Nucleus accumbens (tissue), 56 donors: Measurements from ENCODE around the gene ALG9.
"Not testable (repeated sequence)": the region's sequence is repeated elsewhere in the genome, so short reads cannot be mapped to it uniquely, and the experiment has no call there.

Experiments used
- DNase-seq, 56 donors: peaks; one replicate each; lab custom pipeline; 2025; lab: John Stamatoyannopoulos, UW

Gene ALG9

DNA sequence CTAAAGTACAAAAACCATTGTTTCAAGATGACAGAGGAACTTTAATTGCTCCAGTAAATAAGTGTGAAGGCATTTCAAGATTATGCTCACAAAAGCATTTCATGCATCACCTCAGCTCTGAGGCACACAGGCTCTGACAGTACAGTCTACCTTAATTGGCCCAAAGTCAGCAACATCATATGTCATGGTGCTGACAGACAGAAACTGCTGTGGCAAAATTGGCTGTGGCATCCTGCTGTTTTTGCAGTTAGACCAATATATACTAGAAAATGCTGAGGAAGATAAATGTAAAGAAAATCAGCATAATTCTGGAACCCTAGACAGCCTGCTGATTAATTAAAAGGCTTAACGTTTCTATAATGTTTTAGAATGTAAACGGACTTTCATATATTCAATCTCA lies 70.2 kb downstream of the ALG9 start:
- no peak for DNase-seq

DNA sequence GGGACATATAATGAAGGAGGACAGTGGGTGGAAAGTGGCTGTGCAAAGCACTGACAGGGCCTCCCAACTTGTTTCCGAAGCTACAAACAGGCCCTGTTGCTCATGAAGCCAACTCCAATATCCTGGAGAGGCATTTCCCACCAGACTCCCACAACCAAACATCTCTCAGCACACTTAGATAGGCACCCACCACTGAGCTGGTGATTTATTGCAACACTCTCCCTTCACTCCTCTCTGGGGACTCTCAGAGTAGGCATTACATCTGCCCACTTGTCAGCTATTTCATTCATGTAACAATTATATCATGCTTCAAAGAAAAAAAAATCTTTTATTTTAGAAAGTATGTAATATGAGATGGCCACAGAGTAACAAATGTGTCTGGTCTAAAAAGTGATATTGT lies 73.1 kb downstream of the ALG9 start:
- DNase-seq = no peak

DNA sequence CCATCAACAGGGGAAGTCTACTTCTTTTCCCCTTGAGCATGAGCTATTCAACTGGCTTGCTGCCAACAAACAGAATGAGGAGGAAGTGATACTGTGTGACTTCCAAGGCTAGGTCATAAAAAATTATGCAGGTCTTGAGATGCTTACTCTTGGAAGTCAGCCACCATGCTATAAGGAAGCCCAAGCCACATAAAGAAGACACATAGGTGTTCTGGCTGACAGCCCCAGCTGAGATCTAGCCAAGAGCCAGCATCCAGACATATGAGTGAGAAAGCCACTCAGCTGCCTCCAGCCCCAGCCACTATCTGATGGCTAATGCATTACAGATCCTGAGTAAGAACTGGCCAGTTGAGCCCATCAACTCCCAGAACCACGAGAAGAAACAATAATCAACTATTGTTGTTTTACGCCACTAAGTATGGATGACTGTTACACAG lies 74.2 kb downstream of the ALG9 start:
- DNase-seq = no peak

DNA sequence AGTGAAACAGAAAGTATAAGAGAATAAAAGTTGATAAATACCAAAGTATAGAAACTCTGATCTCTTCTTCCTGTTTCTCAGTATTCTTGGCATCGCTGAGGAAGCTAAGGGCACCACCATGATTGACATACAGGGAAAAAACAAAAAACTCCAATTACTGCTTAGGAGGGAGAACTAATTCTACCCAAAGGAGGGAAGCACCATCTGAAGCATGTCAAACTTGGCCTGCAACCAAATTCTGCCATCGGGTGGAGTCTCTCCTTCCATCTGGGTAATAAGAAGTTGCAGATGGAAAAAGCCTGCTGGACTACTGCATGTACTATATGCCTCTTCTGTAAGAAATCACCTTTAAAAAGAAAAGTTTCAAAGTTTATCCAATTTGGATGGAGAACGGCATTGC lies 74.7 kb downstream of the ALG9 start:
- DNase-seq = no peak

DNA sequence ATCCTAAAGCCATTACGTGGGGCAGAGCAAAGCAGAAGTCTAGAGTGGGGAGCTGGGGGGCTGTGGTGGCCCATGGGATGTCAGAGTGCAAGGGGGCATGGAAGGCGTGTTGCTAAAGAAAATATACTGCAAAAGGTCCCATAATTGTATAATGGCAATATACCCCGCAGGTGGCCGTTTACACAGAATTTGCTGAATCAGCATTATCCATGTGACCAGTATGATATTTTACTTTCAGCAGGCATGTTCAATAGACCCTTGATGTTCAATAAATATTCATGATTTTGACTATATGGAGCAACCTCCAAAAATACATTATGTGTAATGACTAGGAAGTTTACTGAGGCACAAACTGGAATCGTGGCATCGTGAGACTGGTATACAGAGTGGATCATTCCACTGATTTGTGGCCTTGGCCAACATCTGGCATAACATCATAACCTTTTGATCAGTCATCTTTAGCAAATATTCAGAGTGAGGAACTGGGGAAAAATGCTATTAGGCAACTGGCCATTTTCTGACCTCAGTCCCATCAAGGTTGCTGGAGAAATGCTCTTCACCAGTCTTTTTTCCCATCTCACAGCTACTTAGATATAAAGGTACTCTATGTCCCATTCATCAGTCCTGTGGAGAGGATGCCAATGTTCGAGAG lies 75.9 kb downstream of the ALG9 start:
- no peak for DNase-seq

DNA sequence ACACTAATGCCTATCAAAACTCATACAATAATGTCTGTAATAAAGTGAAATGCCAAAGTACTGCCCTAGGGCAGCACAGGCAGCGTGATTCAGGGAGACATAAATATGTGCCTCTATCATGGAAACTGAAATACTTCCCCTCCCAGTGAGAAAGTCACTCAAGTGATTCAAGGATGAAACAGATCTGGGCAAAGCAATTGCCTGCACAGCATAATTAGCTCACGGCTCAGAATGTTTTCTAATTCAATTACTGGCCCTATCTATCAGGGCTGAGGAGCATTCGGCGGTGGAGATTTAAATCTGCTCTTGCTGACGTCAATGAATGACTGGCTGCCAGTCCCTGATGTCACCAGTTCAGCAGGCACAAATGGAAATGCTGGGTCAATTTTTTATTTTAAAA lies 77.5 kb downstream of the ALG9 start:
- peak in 2 of 56 donors; percentile 8 to 29 for DNase-seq

DNA sequence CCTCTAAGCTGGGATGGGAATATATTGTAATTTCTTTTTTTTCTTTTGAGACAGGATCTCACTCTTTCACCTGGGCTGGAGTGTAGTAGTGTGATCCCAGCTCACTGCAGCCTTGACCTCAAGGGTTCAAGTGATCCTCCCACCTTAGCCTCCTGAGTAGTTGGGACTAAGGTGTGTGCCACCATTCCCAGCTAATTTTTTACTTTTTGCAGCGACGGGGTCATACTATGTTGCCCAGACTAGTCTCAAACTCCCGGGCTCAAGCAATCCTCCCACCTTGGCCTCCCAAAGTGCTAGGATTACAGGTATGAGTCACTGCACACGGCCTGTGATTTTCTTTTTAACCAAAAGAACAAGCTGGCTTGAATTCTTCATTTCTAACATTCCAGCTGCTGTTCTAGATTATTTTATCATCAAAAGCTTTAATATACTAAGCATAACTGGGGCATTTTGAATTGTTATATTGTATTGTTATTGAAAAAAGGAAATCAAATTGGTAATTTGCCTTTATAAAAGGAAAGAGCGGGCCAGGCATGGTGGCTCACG lies 78.4 kb downstream of the ALG9 start:
- DNase-seq = no peak

DNA sequence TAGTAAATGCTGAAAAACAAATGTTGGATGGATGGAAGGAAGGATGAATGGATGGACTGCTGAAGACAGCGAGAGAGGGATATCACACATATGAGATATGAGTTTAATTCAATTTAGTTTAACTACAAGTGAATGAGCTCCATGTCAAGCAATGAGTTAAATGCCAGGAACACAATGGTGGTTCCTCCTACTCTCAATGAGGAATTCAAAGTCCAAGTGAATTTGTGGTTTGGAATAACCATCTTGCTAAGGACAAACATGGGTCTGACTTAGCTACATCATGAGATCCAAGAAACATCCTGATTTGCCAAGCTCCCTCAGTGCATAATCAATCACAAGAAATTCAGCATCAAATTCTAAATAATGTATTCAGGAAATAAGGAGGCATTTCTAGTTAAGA lies 79.1 kb downstream of the ALG9 start:
- DNase-seq = no peak

DNA sequence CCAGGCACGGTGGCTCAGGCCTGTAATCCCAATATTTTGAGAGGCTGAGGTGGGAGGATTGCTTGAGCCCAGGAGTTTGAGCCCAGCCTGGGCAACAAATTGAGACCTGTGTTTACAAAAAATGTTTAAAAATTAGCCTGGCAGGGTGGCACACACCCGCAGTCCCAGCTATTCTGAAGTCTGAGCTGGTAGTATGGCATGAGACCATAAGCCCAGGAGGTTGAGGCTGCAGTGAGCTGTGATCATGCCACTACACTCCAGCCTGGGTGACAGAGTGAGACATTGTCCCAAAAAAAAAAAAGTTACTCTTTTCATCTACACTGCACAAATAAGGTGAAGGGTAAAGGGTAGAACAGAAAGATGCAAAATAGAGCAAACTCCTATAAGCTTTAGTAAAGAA lies 82.9 kb downstream of the ALG9 start:
- DNase-seq = no peak

DNA sequence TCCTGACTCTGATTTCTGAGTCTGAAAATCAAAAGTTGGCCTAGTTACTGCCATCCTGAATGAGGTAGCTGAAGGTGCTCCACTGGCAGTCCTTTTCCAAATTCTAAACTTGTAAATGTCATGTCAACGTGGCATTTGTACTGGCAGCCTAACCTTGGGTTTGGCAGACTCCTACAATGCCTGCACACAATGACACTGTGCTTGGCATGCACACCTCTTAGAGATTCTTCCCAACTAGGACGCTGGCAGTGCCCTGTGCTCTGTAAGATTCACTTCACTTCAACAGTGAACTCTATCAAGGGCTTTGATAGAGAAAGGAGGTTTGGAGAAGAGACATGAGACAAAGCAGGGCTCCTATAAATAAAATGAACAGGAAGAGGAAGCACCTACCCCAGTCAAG lies 83.3 kb downstream of the ALG9 start:
- no peak for DNase-seq

DNA sequence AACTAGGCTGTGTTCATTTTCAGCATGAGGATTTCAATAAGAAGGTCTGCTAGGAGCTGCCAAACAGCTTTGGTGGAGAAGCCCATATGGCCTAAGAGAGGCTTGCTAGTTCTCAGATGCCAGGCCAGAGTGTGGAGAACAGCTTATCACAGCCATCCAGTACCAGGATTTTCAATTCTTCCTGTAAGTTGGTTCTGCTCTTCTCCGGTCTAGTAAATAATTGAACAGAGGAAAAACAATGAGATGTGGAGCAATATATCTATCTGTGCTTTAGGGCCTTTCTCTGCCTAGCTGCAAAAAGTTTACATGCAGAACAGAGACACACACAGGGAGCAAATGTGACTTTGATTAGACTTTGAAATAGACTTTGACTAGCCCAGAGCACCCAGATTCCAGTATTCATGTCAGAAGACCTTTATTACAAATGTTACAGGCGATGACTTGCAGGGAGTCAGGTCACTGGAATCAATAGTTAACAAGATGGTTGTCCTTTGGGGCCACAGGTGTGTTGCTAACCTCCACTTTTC lies 85.4 kb downstream of the ALG9 start:
- DNase-seq = no peak

DNA sequence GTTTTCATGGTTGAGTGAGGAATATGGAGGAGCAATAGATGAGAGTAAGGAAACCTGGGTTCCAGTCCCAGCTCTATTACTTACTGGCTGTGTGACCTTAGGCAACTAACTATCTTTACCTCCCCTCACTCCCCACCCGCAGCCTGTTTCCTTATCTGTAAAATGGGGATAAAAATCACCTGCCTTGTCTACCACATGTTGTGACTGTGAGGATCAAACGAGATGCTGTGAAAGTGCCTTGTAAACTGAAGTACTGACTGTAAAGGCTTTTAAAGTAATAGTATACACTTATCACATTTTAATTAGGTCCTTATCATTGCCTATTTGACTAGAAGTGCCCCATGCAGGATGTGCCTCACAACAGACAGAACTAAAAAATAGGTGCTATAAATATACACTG lies 86.3 kb downstream of the ALG9 start:
- DNase-seq = no peak

DNA sequence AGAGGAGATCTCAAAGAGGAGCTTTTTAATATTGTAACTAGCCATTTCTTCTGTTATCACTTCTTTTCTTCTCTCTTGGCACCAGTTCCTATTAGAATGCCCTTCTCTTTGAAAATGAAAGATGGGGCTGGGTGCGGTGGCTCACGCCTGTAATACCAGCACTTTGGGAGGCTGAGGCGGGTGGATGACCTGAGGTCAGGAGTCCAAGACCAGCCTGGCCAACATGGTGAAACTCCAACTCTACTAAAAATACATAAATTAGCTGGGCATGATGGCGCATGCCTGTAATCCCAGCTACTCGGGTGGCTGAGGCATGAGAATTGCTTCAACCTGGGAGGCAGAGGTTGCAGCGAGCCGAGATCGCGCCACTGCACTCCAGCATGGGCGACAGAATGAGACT lies 87.1 kb downstream of the ALG9 start:
- not testable (repeated sequence) for DNase-seq

DNA sequence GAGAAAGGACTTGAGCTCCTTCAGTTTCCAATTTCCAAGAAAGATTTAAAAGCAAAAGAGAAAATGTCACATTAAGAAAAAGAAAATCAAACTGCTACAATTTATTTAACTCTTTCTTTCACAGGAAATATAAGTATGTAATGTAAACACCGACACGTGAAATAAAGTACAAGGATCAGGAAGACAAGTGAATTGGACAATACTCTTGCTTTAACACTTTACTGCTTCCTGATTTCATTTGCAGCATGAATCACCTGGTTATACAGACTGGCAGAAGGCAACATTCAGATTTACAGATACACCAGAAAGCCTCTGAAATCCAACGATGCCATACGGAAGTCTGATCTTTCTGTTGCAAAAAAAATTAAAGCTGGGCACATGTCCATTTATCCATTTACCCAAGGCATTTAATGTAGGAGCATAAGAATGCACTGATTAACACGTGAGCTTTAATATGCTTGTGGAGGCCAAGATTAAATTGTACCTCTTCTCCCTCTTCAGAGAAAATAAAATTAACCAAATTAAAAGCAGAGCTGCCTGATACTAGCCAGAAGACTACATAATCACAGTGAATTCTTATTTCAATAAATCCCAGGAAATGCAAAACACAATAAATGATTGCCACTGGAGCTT lies 89.2 kb downstream of the ALG9 start:
- no peak for DNase-seq

DNA sequence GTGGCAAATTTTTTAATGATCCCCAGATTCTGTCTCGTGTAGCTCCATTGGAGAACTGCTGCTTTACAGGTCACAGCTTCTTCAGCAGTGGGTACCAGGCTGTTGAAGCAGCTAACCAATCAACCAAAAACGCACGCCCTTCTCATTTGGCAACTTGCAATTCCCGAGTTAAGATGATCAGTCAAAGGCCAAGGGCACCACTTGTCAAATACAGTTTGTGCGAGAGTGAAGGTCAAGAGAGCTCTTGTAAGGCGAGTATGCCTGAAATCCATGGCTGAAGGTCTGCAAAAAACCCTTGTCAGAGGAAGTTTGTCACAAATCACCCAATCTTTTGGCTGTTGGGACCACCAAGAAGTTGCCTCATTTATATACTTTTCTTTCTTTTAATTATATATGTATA lies 92.3 kb downstream of the ALG9 start:
- DNase-seq = no peak

DNA sequence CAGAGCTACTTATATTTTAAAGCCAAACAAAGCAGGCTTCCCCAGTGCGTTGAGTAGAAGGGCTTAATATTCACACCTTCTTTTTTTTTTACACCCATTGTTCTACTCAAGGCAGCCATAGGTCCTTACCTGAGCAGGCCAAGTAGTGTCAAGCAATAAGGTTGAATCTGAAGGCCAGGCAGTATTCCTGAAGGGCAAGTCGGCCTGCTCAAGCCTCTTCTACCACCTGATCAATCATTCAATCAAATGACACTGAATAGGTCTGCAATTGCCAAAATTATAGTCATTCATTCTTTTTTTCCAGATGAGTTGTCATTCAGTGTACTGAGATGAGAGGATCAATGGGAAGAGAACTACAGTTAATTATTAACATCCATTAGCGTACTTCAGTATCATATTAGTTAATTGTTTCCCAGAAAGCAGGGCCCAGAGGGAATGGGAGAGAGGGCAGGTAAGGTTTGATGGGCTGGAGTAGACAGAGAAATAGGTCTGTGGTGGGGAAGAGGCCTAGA lies 93.3 kb downstream of the ALG9 start:
- no peak for DNase-seq

DNA sequence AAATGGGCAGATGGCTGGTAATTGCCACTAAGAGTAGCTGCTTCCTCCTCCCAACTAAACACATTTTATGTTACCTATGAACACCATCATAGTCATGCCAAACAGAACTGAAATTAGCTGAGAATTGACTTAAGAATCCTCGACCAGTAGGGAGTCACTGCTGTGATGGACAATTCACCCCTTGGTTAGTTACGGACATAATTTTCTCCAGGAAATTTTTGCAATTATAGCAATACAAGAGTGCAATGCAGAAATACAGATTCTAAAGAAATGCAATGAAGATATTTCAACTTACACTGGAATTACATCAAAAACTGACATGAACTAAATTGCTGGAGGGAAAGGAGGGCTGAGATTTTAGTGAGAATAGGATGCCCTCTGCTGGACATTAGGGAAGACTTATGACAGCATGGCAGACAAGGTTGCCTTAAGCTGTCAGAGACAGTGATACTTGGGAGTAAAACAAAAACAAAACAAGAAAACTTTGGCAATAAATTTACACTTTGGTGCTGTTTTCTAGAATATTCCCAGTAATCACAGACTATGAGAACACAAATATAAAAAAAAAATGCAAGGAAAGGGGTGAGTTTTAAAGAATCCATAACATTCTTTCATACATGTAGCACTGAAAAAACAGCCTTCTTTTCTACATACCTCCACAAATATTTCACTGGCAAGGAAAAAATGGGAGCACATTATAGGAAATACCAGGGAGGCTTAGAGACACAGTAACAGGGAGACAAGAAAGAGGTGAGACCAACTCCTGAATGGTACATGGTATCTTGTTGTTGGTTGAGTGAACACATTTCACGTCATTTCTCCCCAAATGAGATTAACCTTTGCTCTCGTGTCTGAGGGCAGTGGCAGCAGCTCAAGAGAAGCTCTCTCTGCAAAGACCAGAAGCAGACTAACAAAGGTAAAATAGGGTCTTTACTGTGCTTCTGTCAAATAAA lies 94.0 kb downstream of the ALG9 start:
- peak in 18 of 56 donors; percentile 2 to 69 (median 21) for DNase-seq

DNA sequence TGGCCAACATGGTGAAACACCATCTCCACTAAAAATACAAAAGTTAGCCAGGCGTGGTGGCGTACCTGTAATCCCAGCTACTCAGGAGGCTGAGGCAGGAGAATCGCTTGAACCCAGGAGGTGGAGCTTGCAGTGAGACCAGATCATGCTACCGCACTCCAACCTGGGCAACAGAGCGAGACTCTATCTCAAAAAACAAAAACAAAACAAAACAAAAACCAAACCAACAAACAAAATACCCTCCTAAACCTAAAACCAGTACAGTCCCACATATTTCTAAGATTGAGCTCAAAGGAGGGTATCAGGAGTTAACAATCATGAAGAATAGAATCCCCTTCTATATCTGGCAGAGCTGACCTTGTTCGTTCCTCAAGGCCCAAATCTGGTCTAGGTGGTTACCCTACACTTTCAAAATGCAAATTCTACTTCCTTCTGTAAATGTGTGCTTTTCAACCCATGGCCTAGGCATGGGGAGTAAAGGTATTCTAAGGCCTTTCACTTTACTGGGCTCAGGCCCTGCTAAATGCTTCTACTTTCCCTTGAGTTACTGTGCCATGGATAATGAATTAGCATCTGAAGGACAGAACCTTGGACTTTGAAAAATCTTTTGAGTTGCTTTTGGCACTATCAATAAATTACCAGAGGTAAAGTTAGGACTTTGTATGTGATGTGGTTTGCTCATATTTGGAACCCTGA lies 94.8 kb downstream of the ALG9 start:
- DNase-seq = no peak

DNA sequence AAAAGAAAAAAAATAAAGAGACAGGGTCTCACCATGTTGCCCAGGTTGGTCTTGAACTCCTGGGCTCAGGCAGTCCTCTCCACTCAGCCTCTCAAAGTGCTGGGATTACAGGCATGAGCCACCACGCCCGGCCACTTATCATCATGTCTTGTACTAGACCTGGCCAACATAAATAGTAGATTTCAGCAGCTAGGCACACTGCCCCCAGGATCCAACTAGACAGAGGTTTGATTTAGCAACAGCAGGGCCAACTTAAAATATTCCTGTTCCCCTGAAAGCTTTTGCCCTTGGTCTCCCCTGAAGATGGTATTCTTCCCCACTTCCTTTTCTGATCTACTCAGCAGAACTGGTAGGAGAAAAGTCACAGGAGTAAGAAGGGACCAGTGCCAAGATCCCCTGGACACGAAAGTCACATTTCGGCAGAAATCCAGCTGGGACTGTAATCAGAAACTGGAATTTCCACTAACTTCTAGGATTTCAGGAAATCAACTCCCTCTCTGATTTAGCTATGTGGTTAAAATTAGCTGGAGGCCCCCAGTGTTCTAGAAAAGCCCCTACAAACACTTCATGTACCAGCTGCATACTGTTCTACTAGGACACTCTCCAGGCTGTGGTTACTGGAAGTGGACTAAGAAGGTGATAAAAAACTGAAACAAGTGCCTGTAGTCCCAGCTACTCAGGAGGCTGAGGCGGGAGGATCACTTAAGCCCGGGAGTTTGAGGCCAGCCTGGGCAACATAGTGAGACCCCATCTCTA lies 96.2 kb downstream of the ALG9 start:
- DNase-seq = no peak
